Type B pancreatic cell (in vitro differentiated cells): ENCODE data around the gene TMEM176A. TPM values are rescaled to one million over a fixed set of nuclear protein-coding genes. Genes with fewer than 3 reads are reported as not detected.
A peak's percentile ranks its signal among the peaks of the same experiment; 100 is the strongest.
"Not testable (repeated sequence)": the region's sequence is repeated elsewhere in the genome, so short reads cannot be mapped to it uniquely, and the experiment has no call there.

Experiments
- DNase-seq: peaks from one replicate; pipeline ENCODE4 v3.0.0; 2021; ENCODE audit warnings: mixed read lengths; ENCODE audit not compliant: unreplicated experiment; ENCODE audit errors: extremely low spot score
- H3K27ac Mint-ChIP-seq: 2 replicates; pipeline ENCODE4 v1.8.0; 2021; ENCODE audit warnings: mild to moderate bottlenecking, mixed read lengths
- H3K27me3 Mint-ChIP-seq: 2 replicates; pipeline ENCODE4 v1.8.0; 2021; ENCODE audit warnings: mixed read lengths
- H3K36me3 Mint-ChIP-seq: 2 replicates; pipeline ENCODE4 v1.8.0; 2021; ENCODE audit warnings: mixed read lengths
- H3K4me1 Mint-ChIP-seq: one replicate; pipeline ENCODE4 v1.8.0; 2021; ENCODE audit warnings: mixed read lengths; ENCODE audit not compliant: unreplicated experiment
- H3K4me3 Mint-ChIP-seq: 2 replicates; pipeline ENCODE4 v1.8.0; 2021; ENCODE audit warnings: mild to moderate bottlenecking, mixed read lengths
- H3K9me3 Mint-ChIP-seq: 2 replicates; pipeline ENCODE4 v1.8.0; 2021; ENCODE audit warnings: mixed read lengths
- CTCF ChIP-seq: fragments of 200-600 bp; sonication (generic); conservative IDR thresholded peaks from 2 replicates; pipeline ENCODE4 v1.5.0; 2021; ENCODE audit warnings: antibody characterized with exemption, mild to moderate bottlenecking
- total RNA-seq: library from RNA; stranded (reverse); gene quantifications from 2 replicates; pipeline ENCODE4 v1.2.1, GENCODE V29; 2021; ENCODE audit warnings: low replicate concordance

TMEM176A gene
- total RNA-seq, 1 donor from 2014 or later: 90.1 TPM

- no peak for DNase-seq
- no peak for TF ChIP-seq CTCF
- H3K36me3 Mint-ChIP-seq: no peaks in the 10 kb centered on the region
- H3K27ac Mint-ChIP-seq: no peak overlapping the region
- no peak overlapping the region for H3K4me3 Mint-ChIP-seq
- no peaks in the 10 kb centered on the region for H3K9me3 Mint-ChIP-seq
- H3K27me3 Mint-ChIP-seq: peaks cover 18% of the 10 kb centered on the region
- H3K4me1 Mint-ChIP-seq: no peaks in the 10 kb centered on the region
These were observed 45.0 kb upstream of the TMEM176A start for GRCh38 chr7:150755473-150756099.

GRCh38 chr7:150756166-150756565, 44.4 kb upstream of the TMEM176A start:
- Mint-ChIP-seq H3K4me1 (no peaks in the 10 kb centered on the region), H3K27ac (no peak overlapping the region), H3K9me3 (no peaks in the 10 kb centered on the region), H3K4me3 (no peak overlapping the region), H3K36me3 (no peaks in the 10 kb centered on the region), H3K27me3 (peaks cover 16% of the 10 kb centered on the region)
- DNase-seq: no peak
- no peak for TF ChIP-seq CTCF

- Mint-ChIP-seq H3K9me3 (no peaks in the 10 kb centered on the region), H3K4me1 (no peaks in the 10 kb centered on the region), H3K36me3 (no peaks in the 10 kb centered on the region), H3K4me3 (no peak overlapping the region), H3K27me3 (peaks cover 14% of the 10 kb centered on the region), H3K27ac (no peak overlapping the region)
- TF ChIP-seq CTCF: peak; percentile 55
- no peak for DNase-seq
These were observed 43.7 kb upstream of the TMEM176A start for GRCh38 chr7:150756858-150757257.

- no peak for TF ChIP-seq CTCF
- no peaks in the 10 kb centered on the region for H3K36me3 Mint-ChIP-seq
- H3K4me3 Mint-ChIP-seq: no peak overlapping the region
- H3K27me3 Mint-ChIP-seq: peaks cover 9% of the 10 kb centered on the region
- no peak overlapping the region for H3K27ac Mint-ChIP-seq
- no peaks in the 10 kb centered on the region for H3K4me1 Mint-ChIP-seq
- DNase-seq: no peak
- no peaks in the 10 kb centered on the region for H3K9me3 Mint-ChIP-seq
These were observed 41.1 kb upstream of the TMEM176A start for GRCh38 chr7:150759479-150759878.

GRCh38 chr7:150766334-150766709, 34.2 kb upstream of the TMEM176A start:
- H3K4me3 Mint-ChIP-seq: no peak overlapping the region
- peaks cover 4% of the 10 kb centered on the region for H3K27me3 Mint-ChIP-seq
- H3K9me3 Mint-ChIP-seq: no peaks in the 10 kb centered on the region
- TF ChIP-seq CTCF: no peak
- no peak for DNase-seq
- no peaks in the 10 kb centered on the region for H3K36me3 Mint-ChIP-seq
- H3K4me1 Mint-ChIP-seq: no peaks in the 10 kb centered on the region
- no peak overlapping the region for H3K27ac Mint-ChIP-seq

- Mint-ChIP-seq H3K4me3 (no peak overlapping the region), H3K27me3 (peaks cover 18% of the 10 kb centered on the region), H3K27ac (no peak overlapping the region), H3K36me3 (no peaks in the 10 kb centered on the region), H3K9me3 (peaks cover 9% of the 10 kb centered on the region), H3K4me1 (no peaks in the 10 kb centered on the region)
- no peak for TF ChIP-seq CTCF
- DNase-seq: no peak
These were observed 30.8 kb upstream of the TMEM176A start for GRCh38 chr7:150769768-150770167.

GRCh38 chr7:150774131-150774530, 26.4 kb upstream of the TMEM176A start:
- not testable (repeated sequence) for H3K27ac Mint-ChIP-seq, H3K4me1 Mint-ChIP-seq, DNase-seq, H3K36me3 Mint-ChIP-seq, H3K9me3 Mint-ChIP-seq, H3K4me3 Mint-ChIP-seq
- H3K27me3 Mint-ChIP-seq: peaks cover 41% of the 10 kb centered on the region
